ENCODE data around the gene YTHDF1.
"Not testable (repeated sequence)": the region's sequence is repeated elsewhere in the genome, so short reads cannot be mapped to it uniquely, and the experiment has no call there.

YTHDF1 gene

GRCh38 chr20:63167918-63168520, 47.9 kb downstream of the YTHDF1 start:
- DNase-seq = no peak

DNA sequence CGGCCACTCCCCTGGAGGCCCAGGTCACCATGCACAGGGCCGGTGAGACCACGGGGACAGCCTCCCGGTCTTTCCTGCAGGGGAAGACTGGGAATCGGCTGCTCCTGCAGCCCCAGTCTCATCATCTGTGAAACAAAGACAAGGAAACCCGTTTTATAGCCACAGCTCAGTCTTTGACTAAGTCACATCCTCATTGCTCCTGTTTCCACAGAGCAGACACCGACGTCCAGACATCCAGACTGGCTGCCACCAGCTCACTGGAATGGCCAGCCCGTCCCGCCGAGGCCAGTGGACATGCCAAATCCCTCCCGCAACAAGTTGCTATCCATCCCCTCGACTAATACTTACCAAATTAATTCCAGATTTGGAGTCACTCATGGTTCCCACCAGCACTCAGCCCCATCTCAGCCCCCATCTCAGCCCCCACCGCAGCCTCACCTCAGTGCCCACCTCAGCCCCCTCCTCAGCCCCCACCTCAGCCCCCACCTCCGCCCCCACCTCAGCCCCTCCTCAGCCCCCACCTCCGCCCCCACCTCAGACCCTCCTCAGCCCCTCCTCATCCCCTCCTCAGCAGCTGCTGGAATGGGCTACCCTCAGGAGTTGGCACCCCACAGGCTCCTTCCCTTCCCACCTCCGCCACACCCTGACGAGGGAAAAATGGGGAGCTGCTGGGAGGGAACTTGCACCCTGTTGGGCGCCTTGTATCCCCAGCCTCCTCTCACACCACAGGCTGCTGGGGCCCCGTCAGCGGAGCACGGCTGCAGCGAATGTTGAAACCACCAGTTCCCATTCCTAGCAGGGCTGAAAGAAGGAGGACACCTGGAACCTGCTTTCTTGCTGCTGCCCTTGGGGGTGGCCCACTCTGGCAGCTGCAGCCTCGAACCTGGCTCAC, 48.7 kb downstream of the YTHDF1 start:
- DNase-seq = no peak

GRCh38 chr20:63166193-63167020, 49.5 kb downstream of the YTHDF1 start:
- no peak for DNase-seq

DNA sequence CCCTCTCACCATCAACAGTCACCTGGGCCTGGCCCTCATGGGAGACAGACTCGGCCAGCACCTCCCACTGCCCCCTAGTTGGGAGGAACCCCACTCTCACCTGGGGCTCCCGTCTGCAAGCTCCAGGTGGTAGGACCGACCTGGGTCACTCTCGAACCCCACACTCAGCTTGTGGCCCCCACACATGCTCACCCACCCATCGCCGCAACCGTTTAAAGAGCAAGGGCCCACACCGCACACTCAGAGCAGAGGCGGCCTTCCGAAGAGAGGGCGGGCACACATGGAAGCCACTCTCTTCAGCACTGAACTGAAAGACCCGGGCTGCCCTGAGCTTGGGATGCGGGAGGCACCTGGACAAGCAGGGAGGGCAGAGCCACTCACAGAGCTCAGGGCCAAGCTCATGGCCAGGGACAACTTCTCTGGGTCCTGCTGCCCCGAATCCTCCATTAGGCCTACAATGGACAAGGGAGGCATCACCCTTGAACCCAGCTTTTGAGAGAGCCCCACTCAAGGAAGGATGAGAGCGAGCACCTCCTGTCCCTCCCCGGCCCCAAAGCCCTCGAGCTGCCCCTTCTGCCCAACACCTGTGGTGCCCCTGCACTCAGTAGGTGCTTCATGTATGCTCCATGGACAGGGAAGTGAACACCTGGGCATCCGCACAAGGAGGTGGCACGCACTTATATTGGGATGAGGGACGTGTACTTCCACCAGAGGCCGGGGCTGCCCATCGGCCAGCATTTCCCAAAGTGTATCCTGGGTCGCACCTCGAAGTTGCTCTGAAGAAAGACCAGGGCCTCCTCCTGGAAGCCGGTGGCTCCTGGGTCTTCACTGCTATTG, 50.4 kb downstream of the YTHDF1 start:
- DNase-seq = no peak

DNA sequence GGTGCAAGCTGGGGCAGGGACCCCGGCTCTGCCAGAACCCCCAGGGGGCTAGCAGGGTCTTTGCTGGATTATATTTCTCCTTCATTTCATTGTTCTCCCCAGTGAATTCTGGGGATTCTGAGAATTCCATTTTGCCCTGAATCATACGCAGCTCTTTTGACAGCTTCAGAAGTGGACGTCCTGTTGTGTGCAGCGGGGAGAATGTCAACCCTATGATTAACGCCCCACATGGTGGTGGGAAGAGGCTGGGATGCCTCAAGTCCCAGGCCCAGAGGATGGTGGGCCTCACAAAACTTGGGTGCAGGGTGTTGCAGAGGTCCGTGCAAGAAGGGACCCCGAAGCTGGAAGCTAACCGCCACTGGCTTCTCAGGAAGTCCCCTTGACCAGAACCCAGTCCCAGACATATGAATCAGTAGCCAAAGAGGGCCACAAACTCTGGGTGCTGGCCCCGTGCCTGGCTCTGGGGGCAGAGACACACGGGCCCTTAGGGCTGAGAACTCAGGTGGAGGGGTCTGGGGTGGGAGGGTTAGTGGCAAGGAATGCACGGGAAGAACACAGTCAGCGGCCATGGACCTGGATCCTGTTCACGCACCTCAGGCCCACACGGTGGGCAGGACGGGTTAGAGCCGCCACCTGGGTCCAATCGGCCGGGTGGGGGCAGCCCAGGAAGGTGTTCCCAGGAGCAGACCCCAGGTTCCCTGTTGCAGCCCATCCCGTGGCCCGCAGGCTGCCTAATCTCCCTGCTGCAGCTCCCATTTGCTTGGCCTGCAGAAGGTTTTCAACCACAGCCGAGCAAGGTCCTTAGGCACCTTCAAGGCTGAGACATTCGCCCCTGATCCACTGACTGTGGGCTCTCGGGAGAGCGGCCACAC, 51.2 kb downstream of the YTHDF1 start:
- DNase-seq = no peak

GRCh38 chr20:63163596-63164483, 52.1 kb downstream of the YTHDF1 start:
- peak; percentile 37 for DNase-seq

DNA sequence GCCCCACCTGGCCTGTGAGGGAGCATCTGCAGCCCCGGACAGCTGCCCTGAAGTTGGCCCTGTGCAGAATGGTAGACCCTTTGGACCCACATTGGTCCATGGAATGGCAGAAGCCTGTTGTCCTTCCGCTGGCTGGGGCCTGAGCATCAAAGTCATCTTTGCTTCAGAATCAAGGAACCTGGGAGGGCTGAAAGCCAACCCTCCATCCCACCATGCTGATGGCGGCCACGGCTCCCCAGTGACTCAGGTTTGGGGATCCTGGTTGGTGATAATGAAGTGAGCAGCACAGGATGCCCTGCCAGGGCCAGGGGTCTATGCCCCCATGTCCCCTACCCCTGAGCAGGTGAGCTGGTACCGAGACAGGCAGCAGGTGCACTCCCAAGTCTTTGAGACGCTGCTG, 52.8 kb downstream of the YTHDF1 start:
- DNase-seq = no peak

DNA sequence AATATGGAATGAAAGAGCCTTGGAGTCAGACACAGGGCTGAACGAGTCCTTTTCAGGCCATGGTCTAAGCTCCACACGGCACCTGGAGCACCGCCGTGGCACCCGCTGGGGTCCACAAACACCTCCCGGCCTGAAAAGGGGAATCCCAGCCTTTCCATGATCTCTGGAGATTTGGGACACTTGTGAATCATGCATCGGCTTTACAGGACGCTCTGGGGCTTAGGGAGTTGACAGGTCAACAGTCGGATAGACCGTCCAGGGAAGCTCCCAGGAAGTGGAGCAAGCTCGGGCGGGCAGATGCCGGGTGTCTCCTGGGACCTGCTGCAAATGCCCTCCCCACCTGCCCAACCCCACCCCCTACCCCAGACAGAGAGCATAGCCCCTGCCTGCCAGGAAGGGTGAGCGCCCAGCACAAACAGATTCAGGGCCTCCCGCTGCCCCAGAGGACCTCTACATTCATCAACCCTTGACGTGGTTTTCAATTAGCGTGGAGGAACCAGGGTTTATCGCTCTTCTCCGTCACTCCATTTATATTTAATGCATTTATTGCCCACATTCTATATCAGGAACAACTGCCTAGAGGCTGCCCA, 53.6 kb downstream of the YTHDF1 start:
- DNase-seq = no peak

DNA sequence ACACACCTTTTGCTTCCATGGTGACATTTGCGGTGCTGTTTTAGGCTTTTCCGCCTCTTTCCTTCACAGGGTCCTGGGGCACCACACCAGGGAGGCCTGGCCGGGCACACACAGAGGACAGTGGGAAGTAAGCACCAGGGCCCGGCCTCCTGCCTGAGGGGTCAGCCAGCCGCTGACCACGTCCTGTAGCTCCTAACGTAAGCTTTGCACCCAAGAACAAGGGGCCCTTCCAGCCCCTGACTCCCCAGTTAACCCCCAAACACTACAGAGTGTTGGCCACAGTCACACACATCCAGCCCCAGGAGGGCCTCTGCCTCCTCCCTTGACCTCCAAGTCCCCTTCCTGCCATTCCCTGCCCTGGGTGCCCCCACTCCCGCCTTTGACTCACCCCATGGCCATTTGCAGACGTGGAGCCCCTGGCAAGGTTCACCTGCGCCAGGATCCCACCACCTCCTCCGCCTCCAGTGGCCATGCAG, 54.7 kb downstream of the YTHDF1 start:
- DNase-seq = no peak

- no peak for DNase-seq
Observed at GRCh38 chr20:63160641-63161175, 55.2 kb downstream of the YTHDF1 start.

GRCh38 chr20:63159826-63160640, 55.9 kb downstream of the YTHDF1 start:
- DNase-seq = no peak

DNA sequence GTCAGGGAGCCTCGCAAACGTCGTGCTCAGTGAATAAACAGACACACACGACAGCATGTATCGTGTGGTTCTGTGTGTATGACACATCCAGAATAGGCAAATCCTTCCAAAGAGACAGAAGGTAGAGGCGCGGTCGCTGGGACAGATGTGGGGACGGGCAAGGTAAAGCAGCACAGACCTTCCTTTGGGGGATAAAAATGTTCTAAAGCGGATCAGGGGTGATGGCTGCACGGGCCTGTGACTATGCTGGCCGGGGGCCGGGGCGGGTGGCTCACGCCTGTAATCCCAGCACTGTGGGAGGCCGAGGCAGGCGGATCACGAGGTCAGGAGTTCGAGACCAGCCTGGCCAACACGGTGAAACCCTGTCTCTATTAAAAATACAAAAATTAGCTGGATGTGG, 56.7 kb downstream of the YTHDF1 start:
- DNase-seq = not testable (repeated sequence)

- DNase-seq = no peak
Observed at GRCh38 chr20:63158845-63159244, 57.1 kb downstream of the YTHDF1 start.

- no peak for DNase-seq
Observed at GRCh38 chr20:63158352-63158751, 57.6 kb downstream of the YTHDF1 start.

DNA sequence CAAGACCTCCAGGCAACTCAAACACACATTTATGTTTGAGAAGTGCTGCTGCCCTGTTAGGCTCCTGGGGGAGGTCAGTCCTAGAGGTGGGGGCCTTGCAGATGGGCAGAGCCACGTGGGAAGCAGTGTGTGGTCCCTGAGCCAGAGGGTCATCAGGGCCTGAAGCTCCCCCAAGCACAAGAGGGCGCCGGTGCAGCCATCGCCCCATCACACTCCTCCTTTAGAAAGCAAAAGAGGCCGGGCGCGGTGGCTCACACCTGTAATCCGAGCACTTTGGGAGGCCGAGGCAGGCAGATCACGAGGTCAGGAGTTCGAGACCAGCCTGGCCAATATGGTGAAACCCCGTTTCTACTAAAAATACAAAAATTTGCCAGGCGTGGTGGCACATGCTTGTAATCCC, 58.5 kb downstream of the YTHDF1 start:
- not testable (repeated sequence) for DNase-seq

GRCh38 chr20:63156221-63156671, 59.7 kb downstream of the YTHDF1 start:
- no peak for DNase-seq

- no peak for DNase-seq
Observed at GRCh38 chr20:63155266-63156165, 60.4 kb downstream of the YTHDF1 start.

All from midbrain (tissue), 1 donor.